H9 (cell line): ENCODE results near the gene ACADL. TPM values are rescaled to one million over a fixed set of nuclear protein-coding genes. Genes with fewer than 3 reads are reported as not detected.
"Not testable (repeated sequence)": the region's sequence is repeated elsewhere in the genome, so short reads cannot be mapped to it uniquely, and the experiment has no call there.

ENCODE experiments used
- DNase-seq: peaks from one replicate; pipeline ENCODE4 v3.0.0-alpha.2; 2017
- H2AFZ ChIP-seq: one replicate; pipeline ENCODE4 v1.6.1; 2013; ENCODE audit warnings: mild to moderate bottlenecking, low read length, control low read depth, moderate library complexity
- H2AK5ac ChIP-seq: 2 replicates; pipeline ENCODE4 v1.6.1; 2013; ENCODE audit warnings: low read length, control low read depth, mixed read lengths; ENCODE audit not compliant: insufficient read length
- H2BK120ac ChIP-seq: one replicate; pipeline ENCODE4 v1.6.1; 2013; ENCODE audit warnings: low read depth, mild to moderate bottlenecking, low read length, control low read depth, inconsistent platforms; ENCODE audit not compliant: poor library complexity, severe bottlenecking
- H2BK12ac ChIP-seq: 2 replicates; pipeline ENCODE4 v1.6.1; 2013; ENCODE audit warnings: low read length, control low read depth, mixed read lengths, low read depth; ENCODE audit not compliant: insufficient read length
- H2BK15ac ChIP-seq: 2 replicates; pipeline ENCODE4 v1.6.1; 2013; ENCODE audit warnings: low read depth, low read length, control low read depth
- H2BK20ac ChIP-seq: one replicate; pipeline ENCODE4 v1.6.1; 2013; ENCODE audit warnings: low read depth, mild to moderate bottlenecking, low read length, control low read depth, inconsistent platforms; ENCODE audit not compliant: poor library complexity, severe bottlenecking
- H2BK5ac ChIP-seq: 2 replicates; pipeline ENCODE4 v1.6.1; 2013; ENCODE audit warnings: low read length, control low read depth, mixed read lengths; ENCODE audit not compliant: insufficient read length
- H3K14ac ChIP-seq: 2 replicates; pipeline ENCODE4 v1.6.1; 2013; ENCODE audit warnings: low read length, control low read depth; ENCODE audit not compliant: insufficient read depth
- H3K18ac ChIP-seq: 2 replicates; pipeline ENCODE4 v1.6.1; 2013; ENCODE audit warnings: low read depth, mild to moderate bottlenecking, mixed read lengths, low read length, control low read depth; ENCODE audit not compliant: insufficient read length
- H3K23ac ChIP-seq: 2 replicates; pipeline ENCODE4 v1.6.1; 2013; ENCODE audit warnings: low read length, control low read depth, mixed read lengths, low read depth; ENCODE audit not compliant: insufficient read length
- H3K23me2 ChIP-seq: 2 replicates; pipeline ENCODE4 v1.6.1; 2013; ENCODE audit warnings: low read depth, mild to moderate bottlenecking, mixed read lengths, low read length, control low read depth; ENCODE audit not compliant: insufficient read length, poor library complexity, severe bottlenecking
- H3K27ac ChIP-seq: 2 replicates; pipeline ENCODE4 v1.5.1; 2013; ENCODE audit warnings: low read length, control low read depth, mixed read lengths, low read depth; ENCODE audit not compliant: insufficient read length
- H3K27me3 ChIP-seq: 2 replicates; pipeline ENCODE4 v1.6.1; 2013; ENCODE audit warnings: low read length, control low read depth, inconsistent platforms; ENCODE audit not compliant: insufficient read depth
- H3K4ac ChIP-seq: 2 replicates; pipeline ENCODE4 v1.6.1; 2013; ENCODE audit warnings: low read depth, mild to moderate bottlenecking, control low read depth, inconsistent platforms, low read length, moderate library complexity
- H3K4me1 ChIP-seq: 2 replicates; pipeline ENCODE4 v1.6.1; 2013; ENCODE audit warnings: low read length, control low read depth, inconsistent platforms; ENCODE audit not compliant: insufficient read depth
- H3K4me2 ChIP-seq: 2 replicates; pipeline ENCODE4 v1.6.1; 2013; ENCODE audit warnings: low read length, control low read depth, mixed read lengths; ENCODE audit not compliant: insufficient read length, insufficient read depth
- H3K56ac ChIP-seq: 2 replicates; pipeline ENCODE4 v1.6.1; 2013; ENCODE audit warnings: low read depth, mild to moderate bottlenecking, mixed read lengths, low read length, control low read depth; ENCODE audit not compliant: insufficient read length
- H3K79me1 ChIP-seq: 2 replicates; pipeline ENCODE4 v1.6.1; 2013; ENCODE audit warnings: low read depth, mild to moderate bottlenecking, moderate library complexity, low read length, control low read depth, inconsistent platforms; ENCODE audit not compliant: insufficient read depth, poor library complexity, severe bottlenecking
- H3K79me2 ChIP-seq: 2 replicates; pipeline ENCODE4 v1.6.1; 2013; ENCODE audit warnings: low read length, control low read depth, inconsistent platforms; ENCODE audit not compliant: insufficient read depth
- H3K9ac ChIP-seq: 2 replicates; pipeline ENCODE4 v1.6.1; 2013; ENCODE audit warnings: low read length, control low read depth, mixed read lengths; ENCODE audit not compliant: insufficient read length; ENCODE audit errors: extremely low read depth
- H3K9me3 ChIP-seq: one replicate; pipeline ENCODE4 v1.6.1; 2013; ENCODE audit warnings: low read depth, low read length, inconsistent platforms; ENCODE audit not compliant: control insufficient read depth
- H3T11ph ChIP-seq: one replicate; pipeline ENCODE4 v1.6.1; 2013; ENCODE audit warnings: mild to moderate bottlenecking, low read length, control low read depth, inconsistent platforms
- H4K20me1 ChIP-seq: one replicate; pipeline ENCODE4 v1.6.1; 2013; ENCODE audit not compliant: control insufficient read depth, insufficient read length, insufficient read depth
- H4K5ac ChIP-seq: 2 replicates; pipeline ENCODE4 v1.6.1; 2013; ENCODE audit warnings: low read depth, mild to moderate bottlenecking, mixed read lengths, low read length, control low read depth; ENCODE audit not compliant: insufficient read length
- H4K8ac ChIP-seq: replicated peaks from 2 replicates; pipeline ENCODE4 v1.6.1; 2013; ENCODE audit warnings: low read length, control low read depth, mixed read lengths, low read depth; ENCODE audit not compliant: insufficient read length
- H4K91ac ChIP-seq: 2 replicates; pipeline ENCODE4 v1.6.1; 2013; ENCODE audit warnings: low read depth, mild to moderate bottlenecking, moderate library complexity, mixed read lengths, low read length, control low read depth; ENCODE audit not compliant: insufficient read length
- H3K27ac Mint-ChIP-seq, 3 experiments: 2 replicates in 2 of 3; 3 replicates in 1 of 3; pipeline ENCODE4 v1.8.0; 2020 to 2021; ENCODE audit warnings: mixed read lengths in 3 of 3, mild to moderate bottlenecking in 1 of 3, moderate library complexity in 1 of 3
- H3K27me3 Mint-ChIP-seq: 2 replicates; pipeline ENCODE4 v1.8.0; 2021; ENCODE audit warnings: low read depth, mild to moderate bottlenecking, moderate library complexity, mixed read lengths
- H3K36me3 Mint-ChIP-seq, 3 experiments: 2 replicates in 2 of 3; 3 replicates in 1 of 3; pipeline ENCODE4 v1.8.0; 2020 to 2021; ENCODE audit warnings: low read depth in 3 of 3, mixed read lengths in 3 of 3; ENCODE audit not compliant: insufficient read depth in 1 of 3
- H3K4me1 Mint-ChIP-seq, 2 experiments: 2 replicates each; pipeline ENCODE4 v1.8.0; 2020; ENCODE audit warnings: mixed read lengths in 2 of 2
- H3K4me3 Mint-ChIP-seq, 2 experiments: 2 replicates in 1 of 2; 3 replicates in 1 of 2; pipeline ENCODE4 v1.8.0; 2020 to 2021; ENCODE audit warnings: mild to moderate bottlenecking in 2 of 2, mixed read lengths in 2 of 2, moderate library complexity in 1 of 2
- H3K9me3 Mint-ChIP-seq, 2 experiments: 2 replicates in 1 of 2; 3 replicates in 1 of 2; pipeline ENCODE4 v1.8.0; 2020; ENCODE audit warnings: mild to moderate bottlenecking in 2 of 2, mixed read lengths in 2 of 2, moderate library complexity in 1 of 2
- WGBS: extraction: QIAGEN DNeasy Blood & Tissue Kit; methylation state at CpG from one replicate; pipeline ENCODE4 v1.1.7; 2013; ENCODE audit warnings: missing lambda C conversion rate, low lambda C conversion rate, mixed read lengths; ENCODE audit not compliant: insufficient read length; ENCODE audit errors: extremely low coverage; 5-methylcytosine and 5-hydroxymethylcytosine counted together
- total RNA-seq: library from RNA; stranded (reverse); gene quantifications from 2 replicates; pipeline ENCODE4 v1.2.1, GENCODE V29; 2021
- TF ChIP-seq, protein P1 (sequence below): fragments of 200-600 bp; sonication (generic); conservative IDR thresholded peaks from 3 replicates; pipeline ENCODE4 v1.8.0; 2021; ENCODE audit warnings: antibody characterized with exemption, mild to moderate bottlenecking

The ACADL gene
- total RNA-seq, 1 experiment from 2014 or later, result 0.26 TPM

DNA sequence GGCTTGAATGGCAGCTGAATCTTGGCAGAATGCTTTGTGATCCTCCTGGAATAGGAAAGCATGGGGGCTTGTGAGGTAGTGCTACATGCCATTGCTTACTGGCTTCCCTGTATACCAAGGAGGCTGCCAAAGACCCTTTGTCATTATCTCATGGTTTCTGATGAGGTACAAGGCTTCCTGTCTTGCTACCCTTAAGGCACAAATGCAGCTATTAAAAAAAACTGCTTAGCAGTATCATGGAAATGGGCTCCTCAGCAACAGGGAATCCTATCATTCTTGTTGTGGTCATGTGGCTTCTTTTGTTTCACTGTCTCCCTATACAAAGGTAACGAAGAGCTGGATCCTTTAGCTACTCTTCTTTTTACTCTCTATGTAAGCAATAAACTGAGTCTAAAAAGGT lies 47.5 kb downstream of the ACADL start:
- TF ChIP-seq, protein P1, sequence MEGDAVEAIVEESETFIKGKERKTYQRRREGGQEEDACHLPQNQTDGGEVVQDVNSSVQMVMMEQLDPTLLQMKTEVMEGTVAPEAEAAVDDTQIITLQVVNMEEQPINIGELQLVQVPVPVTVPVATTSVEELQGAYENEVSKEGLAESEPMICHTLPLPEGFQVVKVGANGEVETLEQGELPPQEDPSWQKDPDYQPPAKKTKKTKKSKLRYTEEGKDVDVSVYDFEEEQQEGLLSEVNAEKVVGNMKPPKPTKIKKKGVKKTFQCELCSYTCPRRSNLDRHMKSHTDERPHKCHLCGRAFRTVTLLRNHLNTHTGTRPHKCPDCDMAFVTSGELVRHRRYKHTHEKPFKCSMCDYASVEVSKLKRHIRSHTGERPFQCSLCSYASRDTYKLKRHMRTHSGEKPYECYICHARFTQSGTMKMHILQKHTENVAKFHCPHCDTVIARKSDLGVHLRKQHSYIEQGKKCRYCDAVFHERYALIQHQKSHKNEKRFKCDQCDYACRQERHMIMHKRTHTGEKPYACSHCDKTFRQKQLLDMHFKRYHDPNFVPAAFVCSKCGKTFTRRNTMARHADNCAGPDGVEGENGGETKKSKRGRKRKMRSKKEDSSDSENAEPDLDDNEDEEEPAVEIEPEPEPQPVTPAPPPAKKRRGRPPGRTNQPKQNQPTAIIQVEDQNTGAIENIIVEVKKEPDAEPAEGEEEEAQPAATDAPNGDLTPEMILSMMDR, result no peak
- no peak overlapping the region for H2AFZ ChIP-seq
- WGBS, result no CpG with 5 or more reads among the region's 1 CpG
- no peak overlapping the region for H3K56ac ChIP-seq
- peak; percentile 75 for DNase-seq
- H3K9ac ChIP-seq, result no peak overlapping the region
- no peaks in the 10 kb centered on the region for H3K27me3 ChIP-seq
- H3T11ph ChIP-seq, result no peak overlapping the region
- no peak overlapping the region for H2BK20ac ChIP-seq
- Mint-ChIP-seq H3K4me1 (peaks cover 38 to 48% of the 10 kb centered on the region in 2 experiments), H3K36me3 (peaks cover 4 to 14% (median 9%) of the 10 kb centered on the region in 3 experiments; a peak in 6 of 7 replicates), H3K4me3 (no peak overlapping the region), H3K9me3 (peaks cover 8 to 13% of the 10 kb centered on the region in 2 experiments), H3K27me3 (no peaks in the 10 kb centered on the region), H3K27ac (peak overlapping the region; percentile 36 to 94 (median 83))
- no peaks in the 10 kb centered on the region for H3K23me2 ChIP-seq
- H3K4me2 ChIP-seq, result no peak overlapping the region
- no peak overlapping the region for H2BK12ac ChIP-seq
- H3K4me1 ChIP-seq, result peaks cover 4% of the 10 kb centered on the region; the same call in 1 of the 2 replicates
- H2BK5ac ChIP-seq, result no peak overlapping the region
- no peaks in the 10 kb centered on the region for H3K79me1 ChIP-seq
- no peak overlapping the region for H3K18ac ChIP-seq
- H4K8ac ChIP-seq, result no peak overlapping the region
- H3K79me2 ChIP-seq, result no peaks in the 10 kb centered on the region
- peak overlapping the region; percentile 60 for H3K27ac ChIP-seq
- H2BK15ac ChIP-seq, result no peak overlapping the region
- H3K14ac ChIP-seq, result no peak overlapping the region
- H3K9me3 ChIP-seq, result no peaks in the 10 kb centered on the region
- no peak overlapping the region for H3K23ac ChIP-seq
- no peak overlapping the region for H4K91ac ChIP-seq
- no peak overlapping the region for H2BK120ac ChIP-seq
- no peak overlapping the region for H2AK5ac ChIP-seq
- H3K4ac ChIP-seq, result no peak overlapping the region
- H4K5ac ChIP-seq, result no peak overlapping the region
- H4K20me1 ChIP-seq, result no peaks in the 10 kb centered on the region

DNA sequence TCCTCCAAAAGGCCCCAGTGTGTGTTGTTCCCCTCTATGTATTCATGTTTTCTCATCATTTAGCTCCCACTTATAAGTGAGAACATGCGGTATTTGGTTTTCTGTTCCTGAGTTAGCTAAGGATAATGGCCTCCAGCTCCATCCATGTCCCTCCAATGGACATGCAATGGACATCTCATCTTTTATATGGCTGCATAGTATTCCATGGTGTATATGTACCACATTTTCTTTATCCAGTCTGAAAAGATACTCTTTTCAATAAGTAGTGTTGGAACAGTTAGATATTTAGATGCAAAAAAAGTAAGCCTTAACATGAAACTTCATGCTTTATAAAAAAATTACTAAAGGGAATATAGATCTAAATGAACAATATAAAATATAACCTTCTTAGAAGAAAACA lies 48.1 kb downstream of the ACADL start:
- not testable (repeated sequence) for H3K79me2 ChIP-seq, H3T11ph ChIP-seq, H3K14ac ChIP-seq, H3K9me3 Mint-ChIP-seq, H3K27me3 Mint-ChIP-seq, DNase-seq, H2BK15ac ChIP-seq, H2AK5ac ChIP-seq, H3K27ac ChIP-seq, H4K20me1 ChIP-seq, H3K27me3 ChIP-seq, H3K4me2 ChIP-seq, H3K4ac ChIP-seq, H3K36me3 Mint-ChIP-seq, H4K91ac ChIP-seq, H3K9ac ChIP-seq, H2BK5ac ChIP-seq, H2AFZ ChIP-seq, H3K4me3 Mint-ChIP-seq, H2BK120ac ChIP-seq, H2BK12ac ChIP-seq, H4K8ac ChIP-seq, H3K23ac ChIP-seq, H3K56ac ChIP-seq, H2BK20ac ChIP-seq, H3K18ac ChIP-seq, H3K23me2 ChIP-seq, H3K9me3 ChIP-seq, H3K4me1 ChIP-seq, H3K79me1 ChIP-seq, H4K5ac ChIP-seq
- H3K27ac Mint-ChIP-seq, result peak overlapping the region in 1 of 3 experiments; percentile 83; a peak in 1 of 7 replicates
- H3K4me1 Mint-ChIP-seq, result peaks cover 40 to 52% of the 10 kb centered on the region in 2 experiments
- WGBS, result no CpG with 5 or more reads among the region's 1 CpG
